Mammary epithelial cell (primary cell): Measurements from ENCODE around the gene TTF1.

Source experiments
- EZH2 ChIP-seq: IDR thresholded peaks from 2 replicates; pipeline ENCODE4 v1.6.1; 2012; ENCODE audit warnings: low read length, inconsistent platforms, borderline replicate concordance
- TF ChIP-seq, protein P1 (sequence below), 2 donors: IDR thresholded peaks in 1 of 2; conservative IDR thresholded peaks in 1 of 2; 2 replicates each; pipeline ENCODE4 v1.5.1; 2011 to 2012; ENCODE audit warnings: inconsistent platforms in 2 of 2, low read length in 2 of 2, mild to moderate bottlenecking in 2 of 2, control low read depth in 1 of 2, low read depth in 1 of 2; ENCODE audit not compliant: insufficient read depth in 1 of 2; ENCODE audit errors: extremely low read depth in 1 of 2

DNA sequence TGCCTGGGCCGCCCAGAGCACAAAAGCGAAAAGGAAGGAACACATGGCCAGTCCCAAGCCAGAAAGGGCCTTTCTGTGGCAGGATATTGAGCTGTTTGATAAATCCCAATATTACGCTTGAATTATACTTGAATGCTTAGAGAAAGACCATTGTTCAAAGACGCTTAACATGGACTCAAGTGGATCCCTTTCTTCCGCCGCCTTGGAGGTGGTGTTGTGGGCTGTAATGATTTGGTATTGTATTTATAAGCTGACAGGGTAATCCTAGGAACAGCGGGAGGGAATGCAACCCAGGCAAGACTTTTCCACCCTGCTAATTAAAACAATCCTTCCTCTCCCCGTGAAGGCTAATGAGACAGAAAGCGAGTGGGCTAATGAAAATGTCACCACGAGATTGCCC, 28.2 kb upstream of the TTF1 start:
- TF ChIP-seq EZH2: no peak
- TF ChIP-seq, protein P1, sequence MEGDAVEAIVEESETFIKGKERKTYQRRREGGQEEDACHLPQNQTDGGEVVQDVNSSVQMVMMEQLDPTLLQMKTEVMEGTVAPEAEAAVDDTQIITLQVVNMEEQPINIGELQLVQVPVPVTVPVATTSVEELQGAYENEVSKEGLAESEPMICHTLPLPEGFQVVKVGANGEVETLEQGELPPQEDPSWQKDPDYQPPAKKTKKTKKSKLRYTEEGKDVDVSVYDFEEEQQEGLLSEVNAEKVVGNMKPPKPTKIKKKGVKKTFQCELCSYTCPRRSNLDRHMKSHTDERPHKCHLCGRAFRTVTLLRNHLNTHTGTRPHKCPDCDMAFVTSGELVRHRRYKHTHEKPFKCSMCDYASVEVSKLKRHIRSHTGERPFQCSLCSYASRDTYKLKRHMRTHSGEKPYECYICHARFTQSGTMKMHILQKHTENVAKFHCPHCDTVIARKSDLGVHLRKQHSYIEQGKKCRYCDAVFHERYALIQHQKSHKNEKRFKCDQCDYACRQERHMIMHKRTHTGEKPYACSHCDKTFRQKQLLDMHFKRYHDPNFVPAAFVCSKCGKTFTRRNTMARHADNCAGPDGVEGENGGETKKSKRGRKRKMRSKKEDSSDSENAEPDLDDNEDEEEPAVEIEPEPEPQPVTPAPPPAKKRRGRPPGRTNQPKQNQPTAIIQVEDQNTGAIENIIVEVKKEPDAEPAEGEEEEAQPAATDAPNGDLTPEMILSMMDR (conservative IDR thresholded peaks at IDR 0.05 in 1 of 2, IDR thresholded peaks at IDR 0.05 in 1 of 2; ENCODE audit: extremely low read depth in 1 of 2, insufficient read depth in 1 of 2, low read depth in 1 of 2, low read length in 2 of 2): no peak
